8988T (cell line): ENCODE data around the gene CGB8.
"Not testable (repeated sequence)": the region's sequence is repeated elsewhere in the genome, so short reads cannot be mapped to it uniquely, and the experiment has no call there.

ENCODE experiments used
- DNase-seq: peaks from one replicate; pipeline ENCODE4 v3.0.0; 2011

Gene CGB8

GRCh38 chr19:49029749-49030148, 19.2 kb downstream of the CGB8 start:
- DNase-seq, result not testable (repeated sequence)

GRCh38 chr19:49028686-49029085, 20.2 kb downstream of the CGB8 start:
- DNase-seq, result not testable (repeated sequence)

DNA sequence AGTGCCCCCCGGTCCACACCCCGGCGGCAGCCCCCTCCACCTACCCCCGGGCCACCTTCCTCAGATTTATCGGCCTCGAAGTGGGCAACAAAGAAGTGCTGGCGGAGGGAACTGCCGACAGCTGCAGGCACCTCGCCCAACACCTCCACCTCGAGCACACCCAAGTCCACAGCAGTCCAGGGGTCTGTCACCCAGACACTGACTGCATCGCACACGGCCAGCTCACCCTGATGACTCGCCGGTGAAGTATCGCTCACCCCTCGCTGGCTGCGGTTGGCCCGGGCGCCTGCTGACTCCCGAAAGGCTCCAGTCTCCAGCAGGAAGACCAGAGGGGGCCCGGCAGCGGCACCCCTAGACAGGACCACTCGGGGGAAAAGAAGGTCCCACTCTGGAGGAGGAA, 23.3 kb downstream of the CGB8 start:
- DNase-seq, result not testable (repeated sequence)

DNA sequence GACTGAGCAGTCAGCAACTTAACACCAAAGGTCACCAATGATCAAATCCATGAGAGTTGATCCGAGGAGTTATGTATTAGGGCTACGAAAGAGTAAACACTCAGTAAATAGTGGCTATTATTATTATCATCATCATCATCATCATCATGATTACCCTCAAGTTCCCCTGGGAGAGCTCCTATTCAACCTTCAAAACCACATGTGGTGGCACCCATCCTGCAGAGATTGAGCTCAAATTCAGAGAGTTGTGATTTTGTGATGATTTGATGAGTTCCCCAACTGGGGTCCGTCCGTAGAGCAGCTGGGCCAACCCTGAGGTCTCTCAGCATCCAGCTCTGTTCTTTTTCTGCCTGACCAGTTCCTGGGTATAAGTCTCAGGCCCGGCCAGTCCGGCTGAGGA, 23.8 kb downstream of the CGB8 start:
- not testable (repeated sequence) for DNase-seq

- DNase-seq, result not testable (repeated sequence)
Measured at GRCh38 chr19:49024233-49024632, 24.7 kb downstream of the CGB8 start, which contains the start of gene CGB3. Gene CGB3, minus strand, starts transcription at chr19:49024333. Its CDS starts 362 bp downstream, at chr19:49023971.

DNA sequence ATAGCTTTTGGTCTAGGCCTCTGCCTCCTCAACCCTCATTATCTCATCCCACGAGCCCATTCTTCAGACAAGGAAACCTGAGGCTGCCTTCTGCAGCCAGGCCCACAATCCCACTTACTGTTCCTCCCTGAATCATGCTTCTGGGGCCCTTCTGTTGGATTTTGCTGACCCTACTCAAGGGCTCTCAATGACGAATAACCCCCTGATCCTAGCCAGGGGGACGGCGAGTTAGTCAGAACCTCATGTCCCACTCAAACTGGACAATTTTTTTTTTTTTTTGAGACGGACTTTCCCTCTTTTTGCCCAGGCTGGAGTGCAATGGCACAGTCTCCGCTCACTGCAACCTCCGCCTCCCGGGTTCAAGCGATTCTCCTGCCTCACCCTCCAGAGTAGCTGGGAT, 26.8 kb downstream of the CGB8 start:
- no peak for DNase-seq

- DNase-seq, result no peak
Measured at GRCh38 chr19:49020931-49021895, 27.7 kb downstream of the CGB8 start.

- no peak for DNase-seq
Measured at GRCh38 chr19:49020342-49020741, 28.6 kb downstream of the CGB8 start.

DNA sequence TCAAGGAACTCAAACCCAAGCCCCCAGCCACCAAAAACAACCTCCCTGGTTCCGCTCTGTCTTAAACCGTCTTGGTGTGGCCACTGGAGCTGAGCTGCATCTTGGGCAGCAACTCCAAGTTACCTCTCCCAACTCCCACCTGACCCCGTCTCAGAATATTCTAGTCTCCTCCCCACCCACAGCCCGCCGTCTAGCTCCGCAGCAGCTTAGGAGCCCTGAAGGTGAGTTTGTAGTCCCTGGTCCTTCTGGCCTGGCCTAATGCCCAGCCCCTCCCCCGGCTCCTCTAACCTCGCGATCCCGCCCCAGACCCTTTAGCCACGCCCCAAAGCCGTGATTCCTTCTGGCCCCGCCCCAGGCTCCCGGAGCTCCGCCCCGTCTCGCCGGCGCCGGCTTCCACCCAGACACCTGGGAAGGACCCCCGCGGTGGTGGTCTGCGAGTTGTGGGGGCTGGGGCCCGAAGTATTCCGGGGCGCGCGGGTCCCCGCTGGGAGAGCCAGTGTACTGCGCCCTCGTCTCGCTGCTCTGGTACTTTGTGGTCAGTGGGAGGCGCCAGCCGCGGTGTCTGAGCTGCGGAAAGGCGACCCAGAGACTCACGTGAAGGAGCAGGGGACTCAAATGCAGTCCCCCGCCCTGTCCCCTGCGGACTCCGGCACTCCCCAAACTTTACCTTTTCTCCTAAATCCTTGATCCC, 29.5 kb downstream of the CGB8 start:
- no peak for DNase-seq

- DNase-seq, result not testable (repeated sequence)
Measured at GRCh38 chr19:49018388-49019241, 30.3 kb downstream of the CGB8 start.

DNA sequence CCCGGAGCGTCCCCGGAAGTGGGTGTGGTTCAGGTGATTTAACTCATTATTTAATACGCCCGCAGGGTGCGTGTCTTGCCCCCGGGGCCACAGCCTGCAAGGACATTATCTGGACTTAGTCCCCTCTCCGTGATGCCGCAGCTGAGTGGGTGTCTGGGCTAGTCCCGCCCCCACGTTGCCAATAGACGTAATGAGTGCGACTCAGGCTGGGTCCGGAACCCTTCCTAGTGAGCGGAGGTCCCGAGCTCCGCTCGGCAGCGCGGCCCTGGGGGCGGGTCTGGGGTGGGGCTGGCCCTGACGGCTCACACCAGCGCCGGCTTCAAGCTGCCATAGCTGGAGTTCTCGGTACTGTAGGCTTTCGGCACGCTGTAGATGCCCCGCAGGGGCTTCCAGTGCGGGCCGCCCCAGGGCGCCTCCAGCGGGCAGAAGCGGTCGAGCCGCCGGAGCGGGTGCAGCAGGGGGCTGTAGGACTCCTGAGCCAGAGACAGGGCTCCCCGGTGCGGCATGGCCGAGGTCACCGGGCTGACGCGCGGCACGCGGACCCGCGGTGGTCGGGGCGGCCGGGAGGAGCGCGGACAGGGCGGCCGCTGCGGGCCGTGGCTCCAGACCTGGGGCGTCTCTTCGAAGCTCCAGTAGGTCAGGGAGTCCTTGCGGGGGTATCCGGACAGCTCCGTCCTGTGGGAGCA, 31.1 kb downstream of the CGB8 start:
- no peak for DNase-seq

- DNase-seq, result no peak
Measured at GRCh38 chr19:49017041-49017665, 31.8 kb downstream of the CGB8 start, which contains the start of gene LHB. Gene LHB, minus strand, starts transcription at chr19:49017091. Its CDS starts 10 bp downstream, at chr19:49017081.

DNA sequence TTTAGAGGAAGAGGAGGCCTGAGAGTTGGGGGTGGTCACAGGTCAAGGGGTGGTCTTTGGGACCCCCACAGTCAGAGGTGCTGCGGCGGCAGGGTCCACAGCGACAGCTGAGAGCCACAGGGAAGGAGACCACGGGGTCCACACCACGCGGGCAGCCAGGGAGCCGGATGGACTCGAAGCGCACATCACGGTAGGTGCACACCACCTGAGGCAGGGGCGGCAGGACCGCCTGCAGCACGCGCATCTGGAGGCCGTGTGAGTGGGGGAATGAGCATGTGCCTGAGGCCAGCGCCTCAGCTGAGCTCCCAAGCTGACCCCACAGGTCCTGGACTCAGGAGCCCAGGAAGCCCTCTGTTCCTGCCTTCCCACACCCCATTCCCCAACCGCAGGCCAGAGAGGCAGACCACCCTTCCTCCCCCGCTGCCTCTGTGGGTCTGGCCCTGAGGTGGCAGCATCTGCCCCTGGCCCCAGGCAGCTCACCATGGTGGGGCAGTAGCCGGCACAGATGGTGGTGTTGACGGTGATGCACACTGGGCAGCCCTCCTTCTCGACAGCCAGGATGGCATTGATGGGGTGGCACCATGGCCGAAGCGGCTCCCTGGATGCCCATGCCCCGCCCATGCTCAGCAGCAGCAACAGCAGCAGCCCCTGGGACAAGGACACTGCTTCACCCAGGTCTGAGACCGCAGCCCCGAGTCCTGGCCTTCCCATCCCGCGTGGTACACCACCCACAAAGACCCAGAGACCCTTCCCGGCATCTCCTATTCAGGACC, 32.7 kb downstream of the CGB8 start:
- no peak for DNase-seq

GRCh38 chr19:49014870-49015255, 34.0 kb downstream of the CGB8 start:
- no peak for DNase-seq

DNA sequence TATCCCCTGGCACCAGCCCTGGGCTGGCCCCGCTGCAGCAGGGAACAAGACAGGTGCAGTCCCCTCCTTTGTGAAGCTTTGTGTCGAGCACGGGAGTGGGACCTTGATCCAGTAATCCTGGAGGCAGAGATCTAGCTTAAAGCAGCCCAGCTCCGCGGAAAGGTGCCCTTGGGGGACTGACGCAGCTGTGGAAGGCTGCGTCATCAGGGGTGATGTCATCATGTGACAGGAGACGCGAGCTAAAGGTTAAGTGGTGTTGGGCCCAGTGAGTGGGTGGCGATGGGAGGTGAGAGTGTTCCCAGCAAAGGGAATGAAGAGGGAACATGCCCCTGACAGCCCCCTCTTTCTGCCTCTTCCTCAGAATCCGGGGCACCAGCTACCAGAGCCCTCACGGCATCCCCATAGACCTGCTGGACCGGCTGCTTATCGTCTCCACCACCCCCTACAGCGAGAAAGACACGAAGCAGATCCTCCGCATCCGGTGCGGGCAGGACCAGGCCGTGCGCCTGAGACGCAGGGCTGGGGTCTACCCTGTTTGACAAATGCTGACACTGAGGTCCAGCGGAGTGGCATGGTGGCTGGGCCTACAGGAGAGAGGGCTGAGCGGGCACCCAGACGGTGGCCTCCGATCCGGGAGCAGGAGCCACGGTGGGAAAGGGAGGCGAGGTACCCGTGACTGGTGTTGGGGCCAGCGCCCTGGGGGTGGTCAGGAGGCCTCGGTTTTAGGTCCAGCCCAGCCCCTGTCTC, 34.6 kb downstream of the CGB8 start:
- DNase-seq, result no peak

GRCh38 chr19:49011194-49011593, 37.7 kb downstream of the CGB8 start:
- no peak for DNase-seq

GRCh38 chr19:49010453-49010852, 38.5 kb downstream of the CGB8 start:
- DNase-seq, result no peak

- DNase-seq, result no peak
Measured at GRCh38 chr19:49009828-49010227, 39.1 kb downstream of the CGB8 start.

GRCh38 chr19:49006905-49007304, 42.0 kb downstream of the CGB8 start:
- no peak for DNase-seq

DNA sequence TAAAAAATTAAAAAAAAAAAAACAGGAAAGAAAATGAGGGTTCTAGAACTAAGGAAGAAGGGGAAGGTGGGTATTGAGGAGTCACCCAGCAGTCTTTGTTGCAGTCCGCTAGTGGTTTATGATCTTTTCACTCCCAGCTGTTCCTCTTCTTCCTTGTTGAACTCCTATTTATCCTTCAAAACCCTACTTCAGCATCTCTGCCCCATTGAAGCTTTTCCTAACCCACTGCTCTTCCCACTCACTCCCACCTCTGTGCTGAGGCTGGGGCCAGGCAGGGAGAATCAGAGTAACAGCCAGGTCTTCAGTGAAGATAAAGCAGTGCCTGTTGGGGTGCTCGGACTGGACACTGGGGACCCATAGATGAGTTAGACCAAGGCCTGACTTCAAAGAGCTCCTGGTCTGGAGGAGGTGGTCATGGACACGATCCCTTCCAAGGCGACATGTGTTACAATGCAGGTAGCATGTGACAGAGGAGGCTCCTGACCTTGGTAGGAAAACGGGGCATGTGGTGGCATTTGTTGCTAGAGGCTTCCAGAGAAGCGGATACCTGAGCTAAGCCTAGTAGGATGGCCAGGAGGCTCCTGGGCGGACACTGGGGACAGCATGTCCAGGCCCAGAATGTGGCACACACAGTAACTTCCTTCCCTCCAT, 43.8 kb downstream of the CGB8 start:
- no peak for DNase-seq
